Mammary epithelial cell (primary cell): ENCODE data around the gene TSPEAR.

Experiments
- CTCF ChIP-seq, 2 donors: IDR thresholded peaks in 1 of 2; conservative IDR thresholded peaks in 1 of 2; 2 replicates each; pipeline ENCODE4 v1.5.1; 2011 to 2012; ENCODE audit warnings: inconsistent platforms in 2 of 2, low read length in 2 of 2, mild to moderate bottlenecking in 2 of 2, control low read depth in 1 of 2, low read depth in 1 of 2; ENCODE audit not compliant: insufficient read depth in 1 of 2; ENCODE audit errors: extremely low read depth in 1 of 2
- EZH2 ChIP-seq: IDR thresholded peaks from 2 replicates; pipeline ENCODE4 v1.6.1; 2012; ENCODE audit warnings: low read length, inconsistent platforms, borderline replicate concordance

DNA sequence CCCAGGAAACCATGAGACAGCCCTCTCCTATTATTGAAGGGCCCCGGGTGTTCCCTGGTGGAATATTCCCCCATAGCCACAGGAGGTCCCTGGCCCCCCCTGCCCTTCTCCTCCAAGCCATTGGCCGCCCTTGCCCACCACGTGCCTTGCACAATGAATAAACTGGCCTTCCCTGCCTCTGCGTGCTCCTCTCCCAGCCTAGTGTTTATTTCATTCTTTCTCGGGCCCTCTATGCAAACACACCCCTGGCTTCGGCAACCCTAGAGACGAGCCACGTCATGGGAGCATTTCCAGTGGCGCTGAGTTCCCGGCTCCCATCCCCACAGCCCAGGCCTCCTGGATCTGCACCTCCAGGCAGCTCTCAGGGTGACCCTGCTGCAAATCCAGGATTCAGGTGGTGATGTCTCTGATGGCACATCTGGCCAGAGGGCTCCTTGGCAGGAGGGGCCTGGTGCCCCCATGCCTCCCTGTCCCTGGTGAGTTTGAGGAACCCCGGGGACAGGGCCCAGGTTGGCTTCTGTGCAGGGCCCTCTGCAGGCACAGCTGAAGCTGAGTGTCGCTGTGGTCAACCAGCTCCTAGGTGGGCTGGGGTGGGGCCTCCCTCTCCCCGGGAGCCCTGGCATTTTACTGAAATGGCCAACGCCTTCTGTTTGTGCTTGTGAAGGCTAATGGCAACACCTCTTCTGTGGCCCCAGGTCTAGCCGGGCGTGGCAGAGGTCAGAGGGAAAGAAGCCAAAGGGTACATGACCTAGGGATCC lies 8.2 kb downstream of the TSPEAR start:
- TF ChIP-seq CTCF (conservative IDR thresholded peaks at IDR 0.05 in 1 of 2, IDR thresholded peaks at IDR 0.05 in 1 of 2; ENCODE audit: extremely low read depth in 1 of 2, insufficient read depth in 1 of 2, low read depth in 1 of 2, low read length in 2 of 2) (no peak), EZH2 (no peak)
